GM19467 (cell line): Measurements from ENCODE around the gene DPY19L2.
"Not testable (repeated sequence)": the region's sequence is repeated elsewhere in the genome, so short reads cannot be mapped to it uniquely, and the experiment has no call there.

ENCODE experiments used
- ATAC-seq: cut with Tn5 transposase; IDR thresholded peaks from one replicate; pipeline ENCODE4 v1.9.1; 2021; ENCODE audit warnings: mild to moderate bottlenecking, moderate library complexity; ENCODE audit not compliant: unreplicated experiment

The DPY19L2 gene

DNA sequence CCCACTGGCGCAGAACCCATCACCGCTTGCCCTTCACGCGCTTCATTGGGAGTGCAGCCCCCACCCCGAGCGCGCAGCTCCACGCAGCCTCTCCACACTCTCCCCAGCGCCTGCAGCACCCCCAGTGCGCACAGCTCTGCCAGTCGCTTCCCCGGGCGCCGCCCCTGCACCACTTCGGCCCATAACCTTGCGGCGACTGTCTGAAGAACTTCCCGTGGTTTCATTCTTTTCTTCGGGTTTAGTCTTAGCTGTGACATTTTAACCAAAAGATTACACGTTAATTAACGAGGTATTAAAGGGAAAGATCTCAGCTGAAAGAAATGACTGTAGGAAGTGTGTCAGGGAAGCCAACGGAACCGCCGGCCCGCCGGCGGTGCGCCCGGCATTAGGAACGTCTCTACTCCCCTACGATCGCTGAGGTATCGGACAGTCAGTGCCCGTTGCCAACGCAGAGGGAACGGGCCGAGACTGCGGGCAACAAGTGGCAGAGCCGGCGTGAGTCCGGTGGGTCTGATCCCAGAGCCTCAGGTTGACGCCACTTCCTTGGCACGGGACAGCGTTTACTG lies 590 bp upstream of the DPY19L2 start:
- ATAC-seq = not testable (repeated sequence)

DNA sequence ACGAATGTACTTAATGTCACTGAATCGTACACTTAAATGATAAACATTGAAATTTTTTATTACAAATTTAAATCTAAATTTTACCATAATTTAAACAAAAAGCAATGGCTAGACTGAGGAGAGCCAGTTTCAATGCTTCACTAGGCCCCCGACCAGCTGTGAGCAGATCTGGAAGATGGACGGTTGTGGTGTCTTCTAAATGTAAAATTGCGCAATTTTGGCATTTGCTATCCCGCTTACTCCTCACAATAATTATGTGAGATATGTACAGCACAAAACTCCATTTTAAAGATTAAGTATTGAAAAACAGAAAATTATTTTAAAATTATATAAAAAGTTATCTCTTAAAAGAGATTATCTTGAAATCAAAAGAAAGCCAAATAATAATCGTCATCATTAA lies 5.3 kb downstream of the DPY19L2 start:
- not testable (repeated sequence) for ATAC-seq

DNA sequence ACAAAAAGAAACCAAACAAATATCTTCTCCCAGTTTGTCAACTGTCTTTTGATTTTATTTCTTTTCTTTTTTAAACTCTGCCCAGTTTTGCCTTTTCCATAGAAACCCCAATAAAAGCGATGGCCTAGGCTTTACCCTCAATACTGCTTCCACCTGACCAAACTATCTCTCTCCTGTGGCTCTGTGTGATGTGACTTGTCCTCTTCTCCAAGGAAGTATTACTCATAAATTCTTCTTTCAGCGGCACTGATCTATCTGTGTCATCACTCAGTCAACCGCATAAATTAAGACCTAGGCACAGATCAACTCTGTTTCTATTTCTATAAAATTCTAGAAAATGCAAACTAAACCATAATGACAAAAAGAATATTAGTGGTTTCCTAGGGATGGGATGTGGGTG lies 9.8 kb downstream of the DPY19L2 start:
- not testable (repeated sequence) for ATAC-seq

DNA sequence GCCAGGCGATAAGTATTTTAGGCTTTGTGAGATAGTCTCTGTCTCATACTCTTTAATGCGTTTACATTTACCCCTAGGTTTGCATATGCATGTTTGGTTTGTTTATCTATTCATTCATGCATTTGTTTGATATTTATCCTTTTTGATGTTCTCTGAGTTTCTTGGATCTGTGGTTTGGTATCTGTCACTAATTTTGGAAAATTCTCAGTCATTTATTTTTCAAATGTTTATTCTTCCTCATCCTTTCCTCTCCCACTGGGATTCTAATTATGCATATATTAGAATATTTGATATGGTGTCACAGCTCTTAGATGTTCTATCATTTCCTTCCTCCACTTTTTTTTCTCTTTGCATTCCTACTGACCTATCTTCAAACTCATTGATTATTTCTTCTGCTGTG lies 11.9 kb downstream of the DPY19L2 start:
- not testable (repeated sequence) for ATAC-seq

DNA sequence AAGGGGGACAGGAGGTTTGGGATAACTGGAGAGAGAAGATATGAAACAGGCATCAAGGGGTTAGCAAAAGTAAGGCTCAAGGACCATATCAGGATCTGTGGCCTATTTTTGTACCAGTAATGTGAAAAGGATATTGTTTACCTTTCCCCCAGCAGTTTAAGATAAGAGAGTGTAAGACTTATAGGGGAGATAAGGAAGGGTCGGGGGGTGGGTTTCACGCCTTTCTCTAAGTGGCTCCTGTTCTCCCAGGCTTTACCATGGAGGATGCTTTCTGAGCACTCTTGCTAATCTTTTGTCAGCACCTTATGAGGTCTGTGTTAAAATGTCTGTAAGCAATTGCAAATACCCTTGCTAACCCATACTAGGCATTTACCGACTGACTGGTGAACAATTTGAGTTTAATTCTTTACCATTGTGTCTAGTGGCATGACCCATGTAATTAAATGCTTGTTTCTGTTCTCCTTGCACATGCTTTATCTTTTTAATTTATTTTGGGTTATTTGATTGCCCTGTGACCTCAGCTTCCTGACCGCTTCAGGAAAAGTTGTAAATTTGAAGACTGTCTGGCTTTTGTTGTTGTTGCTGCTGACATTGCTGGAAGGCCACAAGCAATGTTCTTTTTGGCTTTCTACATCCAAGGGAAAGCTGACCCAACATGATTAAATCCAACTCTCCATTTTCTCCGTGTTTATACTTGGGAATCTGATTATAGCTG lies 12.6 kb downstream of the DPY19L2 start:
- ATAC-seq = not testable (repeated sequence)

DNA sequence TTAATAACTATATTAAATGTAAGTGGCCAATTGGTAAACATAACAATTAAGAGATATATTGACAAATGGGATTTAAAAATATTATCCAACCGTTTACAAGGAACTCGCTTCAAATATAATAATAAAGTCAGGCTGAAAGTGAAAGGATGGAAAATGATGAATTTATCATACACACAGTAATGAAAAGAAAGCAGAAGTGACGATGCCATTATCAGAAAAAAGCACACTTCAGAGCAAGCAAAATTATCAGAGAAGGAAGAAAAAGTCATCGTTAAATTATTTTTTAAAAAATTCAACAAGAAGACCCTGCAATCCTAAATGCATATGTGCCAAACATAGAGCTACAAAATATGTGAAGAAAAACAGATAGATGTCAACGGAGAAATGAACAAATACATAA lies 13.8 kb downstream of the DPY19L2 start:
- not testable (repeated sequence) for ATAC-seq

DNA sequence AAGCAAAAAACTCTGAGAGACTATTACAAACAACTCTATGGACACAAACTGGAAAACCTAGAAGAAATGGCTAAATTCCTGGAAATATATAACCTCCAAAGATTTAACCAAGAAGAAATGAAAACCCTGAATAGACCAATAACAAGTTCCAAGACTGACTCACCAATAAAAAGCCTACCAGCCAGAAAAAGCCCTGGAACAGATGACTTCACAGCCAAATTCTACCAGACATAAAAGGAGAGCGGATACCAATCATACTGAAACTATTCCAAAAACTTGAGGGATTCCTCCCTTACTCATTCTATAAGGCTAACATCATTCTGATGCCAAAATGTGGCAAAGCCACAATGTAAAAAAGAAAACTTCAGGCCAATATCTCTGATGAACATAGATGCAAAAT lies 18.8 kb downstream of the DPY19L2 start:
- ATAC-seq = not testable (repeated sequence)

DNA sequence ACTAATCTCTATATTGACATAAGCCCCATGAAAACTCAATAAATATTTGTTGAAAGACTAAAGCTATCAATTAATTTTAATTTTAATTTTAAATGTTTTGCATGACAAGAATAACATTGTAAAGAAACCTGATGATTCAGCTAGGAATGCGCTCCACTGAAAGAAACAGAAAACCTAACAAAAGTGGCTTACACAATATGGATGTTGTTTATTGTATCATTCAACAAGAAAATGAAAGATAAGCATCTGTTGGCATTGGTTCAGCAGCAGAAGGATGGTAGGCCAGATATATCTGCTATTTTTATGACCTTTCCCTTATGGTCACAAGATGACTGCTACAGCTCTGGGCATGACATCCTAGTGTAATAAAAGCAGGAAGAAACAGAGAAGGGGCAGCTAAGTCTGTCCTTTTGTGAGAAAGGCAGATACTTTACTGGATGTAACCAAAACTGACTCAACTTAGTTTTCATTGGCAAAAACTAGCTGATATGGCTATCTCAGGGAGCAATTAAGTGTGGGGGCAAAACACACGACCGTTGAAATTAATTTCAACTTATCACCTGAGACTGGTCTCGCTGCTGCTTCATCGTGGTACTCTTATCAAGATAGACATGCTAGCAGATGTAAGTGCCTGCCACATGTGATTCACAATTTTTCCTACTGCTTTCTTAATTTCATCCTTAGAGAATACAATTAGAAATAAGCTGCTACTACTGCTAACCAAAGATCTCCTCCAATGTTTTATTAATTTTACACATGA lies 24.7 kb downstream of the DPY19L2 start:
- not testable (repeated sequence) for ATAC-seq

DNA sequence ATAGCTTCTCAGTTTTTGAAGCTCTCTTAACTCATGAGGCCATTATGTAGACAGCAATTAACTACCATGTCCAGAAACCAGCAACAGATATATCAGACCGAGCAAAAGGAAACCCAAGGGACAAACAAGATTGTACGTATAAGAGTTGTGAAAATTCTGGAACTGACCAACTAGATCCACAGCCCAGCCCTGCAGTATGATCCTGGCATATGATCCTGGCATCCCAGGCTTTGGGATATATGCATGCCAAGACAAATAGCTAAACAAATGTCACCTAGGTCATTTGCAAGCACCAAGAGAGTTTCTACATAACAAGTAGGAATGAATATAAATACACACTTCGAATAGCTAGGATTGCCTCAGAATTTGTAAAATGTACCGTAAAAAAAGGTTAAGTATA lies 44.0 kb downstream of the DPY19L2 start:
- not testable (repeated sequence) for ATAC-seq

DNA sequence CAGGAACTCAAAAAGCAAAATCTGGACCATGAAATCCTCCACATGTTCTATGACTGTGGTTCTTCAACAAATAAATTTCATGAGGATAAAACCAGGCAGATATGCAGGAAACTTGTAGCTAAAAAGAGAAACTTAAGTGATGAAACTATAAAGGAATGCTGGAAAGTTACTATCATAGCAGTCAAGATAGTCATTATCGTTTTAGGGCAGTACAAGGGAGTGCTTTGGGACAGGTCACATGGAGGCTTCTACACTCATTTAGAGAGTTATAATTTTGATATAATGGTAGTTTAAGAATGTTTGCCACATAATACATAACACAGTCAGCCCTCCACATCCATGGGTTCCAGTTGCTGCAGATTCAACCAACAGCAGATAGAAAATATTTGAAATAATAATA lies 52.7 kb downstream of the DPY19L2 start:
- not testable (repeated sequence) for ATAC-seq

DNA sequence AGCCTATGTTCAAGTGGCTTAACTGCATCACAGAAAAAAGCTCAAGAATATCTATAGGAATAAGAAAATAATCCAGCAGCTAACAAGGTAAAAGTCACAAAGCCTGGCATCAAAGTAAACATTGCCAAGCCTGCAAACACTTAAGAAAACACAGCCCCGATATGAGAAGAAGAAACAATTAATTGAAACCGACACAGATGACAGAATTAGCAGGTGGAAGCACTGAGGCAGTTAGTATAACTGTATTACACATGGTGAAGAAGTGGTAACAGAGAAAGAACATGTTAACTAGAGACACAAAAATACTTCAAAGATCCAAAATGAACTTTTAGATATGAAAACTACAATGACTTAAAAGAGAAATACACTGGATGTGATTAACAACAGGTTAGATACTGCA lies 57.0 kb downstream of the DPY19L2 start:
- not testable (repeated sequence) for ATAC-seq

DNA sequence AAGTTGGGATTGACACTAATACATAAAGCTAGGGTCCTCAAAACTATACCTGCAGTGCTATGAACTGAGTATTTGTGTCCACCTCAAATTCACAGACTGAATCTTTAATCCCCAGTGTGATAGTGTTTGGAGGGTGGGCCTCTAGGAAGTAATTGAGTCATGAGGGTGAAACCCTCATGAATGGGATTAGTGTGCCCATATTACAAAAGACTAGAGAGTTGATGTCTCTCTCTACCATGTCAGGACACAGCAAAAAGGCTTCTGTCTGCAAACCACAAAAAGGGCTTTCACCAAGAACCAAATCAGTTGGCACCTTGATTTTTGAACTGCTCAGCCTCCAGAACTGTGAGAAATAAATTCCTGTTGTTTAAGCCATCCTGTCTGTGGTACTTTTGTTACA lies 59.0 kb downstream of the DPY19L2 start:
- not testable (repeated sequence) for ATAC-seq

DNA sequence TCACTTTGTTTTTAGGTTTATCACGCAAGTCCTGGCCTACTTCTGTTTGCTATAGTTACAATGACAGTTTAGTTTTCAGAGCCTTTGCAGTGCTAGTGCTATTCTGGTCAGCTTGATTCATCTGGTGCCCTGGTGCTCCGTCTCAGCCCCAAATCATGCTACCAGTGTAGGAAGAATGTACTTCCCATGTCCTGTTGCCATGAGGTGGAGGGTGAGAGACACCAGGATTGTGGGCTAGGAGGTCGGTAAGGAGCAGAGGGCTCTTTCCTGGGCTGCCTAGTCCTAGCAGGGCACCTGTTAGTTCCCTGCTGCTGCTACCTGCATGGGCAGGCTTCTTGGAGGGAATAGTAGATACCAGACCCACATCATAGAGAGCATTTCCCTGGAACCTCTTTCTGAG lies 63.3 kb downstream of the DPY19L2 start:
- ATAC-seq = not testable (repeated sequence)

DNA sequence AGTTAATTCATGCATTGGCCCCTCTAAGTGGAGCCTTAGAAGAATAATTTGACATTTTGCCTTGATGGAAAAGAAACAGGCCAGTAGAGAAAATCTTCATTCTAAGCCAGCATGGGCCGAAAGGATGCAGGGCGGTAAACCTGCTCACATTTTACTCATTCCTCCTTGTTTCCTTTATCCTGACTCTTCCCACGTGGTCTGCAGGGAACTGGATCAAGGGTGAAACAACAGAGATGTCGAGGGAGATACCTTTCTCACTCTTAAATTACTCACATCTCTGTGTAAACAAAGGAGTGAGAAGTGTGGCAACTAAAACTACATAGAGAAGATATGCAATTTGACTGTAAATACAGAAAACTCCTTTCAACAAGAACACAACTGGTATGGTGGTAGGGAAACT lies 73.5 kb downstream of the DPY19L2 start:
- ATAC-seq = not testable (repeated sequence)

DNA sequence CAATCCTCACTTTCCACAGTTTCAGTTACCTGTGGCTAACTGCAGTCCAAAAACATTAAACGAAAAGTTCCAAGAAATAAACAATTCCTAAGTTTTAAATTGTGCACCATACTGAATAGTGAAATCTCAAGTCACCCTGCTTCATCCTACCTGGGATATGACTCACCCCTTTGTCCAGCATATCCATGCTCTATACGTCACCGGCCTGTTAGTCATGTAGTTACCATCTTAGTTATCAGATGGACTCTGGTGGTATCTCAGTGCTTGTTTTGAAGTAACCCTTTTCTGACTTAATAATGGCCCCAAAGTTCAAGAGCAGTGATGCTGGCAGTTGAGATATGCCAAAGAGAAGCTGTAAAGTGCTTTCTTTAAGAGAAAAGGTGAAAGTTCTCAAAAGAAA lies 83.9 kb downstream of the DPY19L2 start:
- ATAC-seq = not testable (repeated sequence)

DNA sequence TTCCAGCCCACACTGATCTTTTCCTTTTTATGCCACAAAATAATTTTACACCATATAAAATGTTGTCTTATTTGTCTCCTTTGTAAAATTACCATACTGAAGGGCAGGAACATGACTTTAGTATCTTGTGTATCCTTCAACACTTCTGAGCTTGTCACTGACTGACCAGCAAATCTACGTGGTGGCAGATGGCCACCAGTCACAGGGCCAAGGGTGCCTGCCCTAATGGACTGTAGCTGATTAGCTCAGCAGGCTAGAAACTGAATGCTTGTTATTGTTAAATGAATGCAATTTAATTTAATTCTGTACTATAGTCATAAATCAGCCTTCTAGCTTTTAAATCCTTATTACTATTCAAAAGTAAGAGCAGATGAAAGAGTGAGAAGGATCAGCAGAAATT lies 85.0 kb downstream of the DPY19L2 start:
- ATAC-seq = not testable (repeated sequence)

DNA sequence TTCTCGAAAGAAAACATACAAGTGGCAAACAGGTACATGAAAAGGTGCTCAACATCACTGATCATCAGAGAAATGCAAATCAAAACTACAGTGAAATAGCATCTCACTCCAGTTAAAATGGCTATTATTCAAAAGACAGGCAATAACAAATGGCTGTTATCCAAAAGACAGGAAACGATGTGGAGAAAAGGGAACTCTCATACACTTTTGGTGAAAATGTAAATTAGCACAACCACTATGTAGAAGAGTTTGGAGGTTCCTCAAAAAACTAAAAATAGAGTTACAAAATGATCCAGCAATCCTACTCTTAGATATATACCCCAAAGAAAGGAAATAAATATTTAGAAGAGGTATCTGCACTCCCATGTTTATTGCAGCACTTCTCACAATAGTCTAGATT lies 90.7 kb downstream of the DPY19L2 start:
- not testable (repeated sequence) for ATAC-seq

DNA sequence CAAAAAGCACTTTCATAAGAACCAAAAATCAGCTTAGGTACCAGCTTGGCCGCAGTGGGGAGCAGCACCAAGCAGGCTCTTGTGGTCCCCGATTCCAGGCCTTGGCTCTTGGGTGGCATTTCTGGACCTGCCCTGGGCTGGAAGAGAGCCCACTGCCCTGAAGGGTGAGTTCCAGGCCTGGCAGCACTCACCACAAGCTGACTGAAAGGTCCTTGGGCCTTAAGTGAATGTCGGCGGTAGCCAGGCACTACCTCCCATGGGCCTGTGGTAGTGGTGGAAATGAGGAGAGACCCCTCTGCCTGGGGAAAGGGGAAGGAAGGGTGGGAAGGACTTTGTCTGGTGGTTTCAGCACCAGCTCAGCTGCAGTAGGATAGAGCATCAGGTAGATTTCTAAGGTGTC lies 96.3 kb downstream of the DPY19L2 start:
- not testable (repeated sequence) for ATAC-seq

DNA sequence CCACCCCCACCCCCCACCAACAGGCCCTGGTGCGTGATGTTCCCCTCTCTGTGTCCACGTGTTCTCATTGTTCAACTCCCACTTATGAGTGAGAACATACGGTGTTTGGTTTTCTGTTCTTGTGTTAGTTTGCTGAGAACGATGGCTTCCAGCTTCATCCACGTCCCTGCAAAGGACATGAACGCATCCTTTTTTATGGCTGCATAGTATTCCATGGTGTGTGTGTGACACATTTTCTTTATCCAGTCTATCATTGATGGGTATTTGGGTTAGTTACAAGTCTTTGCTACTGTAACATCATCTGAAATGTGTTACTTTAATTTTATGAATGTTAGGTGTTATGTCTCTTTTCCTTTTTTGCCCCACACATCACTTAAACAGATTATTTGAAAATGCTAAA lies 109.8 kb downstream of the DPY19L2 start:
- not testable (repeated sequence) for ATAC-seq

DNA sequence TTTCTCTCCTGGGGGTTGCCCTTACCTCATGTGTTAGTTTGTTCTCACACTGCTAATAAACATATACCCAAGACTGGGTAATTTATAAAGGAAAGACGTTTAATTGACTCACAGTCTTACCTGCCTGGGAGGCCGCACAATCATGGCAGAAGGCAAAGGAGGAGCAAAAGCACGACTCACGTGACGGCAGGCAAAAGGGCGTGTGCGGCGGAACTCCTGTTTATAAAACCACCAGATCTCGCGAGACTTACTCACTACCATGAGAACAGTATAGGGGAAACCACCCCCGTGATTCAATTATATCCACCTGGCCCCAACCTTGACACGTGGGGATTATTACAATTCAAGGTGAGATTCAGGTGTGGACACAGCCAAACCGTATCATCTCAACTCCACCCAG lies 116.9 kb downstream of the DPY19L2 start:
- not testable (repeated sequence) for ATAC-seq

DNA sequence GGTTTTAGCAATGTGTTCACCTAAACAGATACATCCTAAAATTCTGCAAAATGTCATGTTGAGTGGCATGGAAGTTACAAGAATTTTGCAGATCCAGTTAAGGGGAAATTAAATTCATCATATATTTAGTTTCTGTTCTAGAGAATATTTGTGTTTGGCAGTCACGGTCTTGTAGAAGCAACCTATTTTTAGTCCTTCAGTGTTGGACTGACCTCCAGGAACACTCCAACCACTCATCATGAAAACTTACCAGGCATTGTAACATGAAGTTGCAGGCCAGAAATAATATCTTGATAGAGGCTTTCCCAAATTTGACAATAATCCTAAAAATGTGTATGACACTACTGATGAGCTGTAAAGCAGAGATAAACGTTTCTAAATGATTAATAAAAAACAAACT lies 119.3 kb downstream of the DPY19L2 start:
- ATAC-seq = not testable (repeated sequence)
